ENCODE results near the gene TTC36.
A peak's percentile ranks its signal among the peaks of the same experiment; 100 is the strongest.

TTC36 gene

GRCh38 chr11:118531597-118532084 is 4.4 kb downstream of the TTC36 start:
- peak overlapping the region; percentile 80 for H3K4me3 ChIP-seq (ENCODE audit: low read depth, low read length)
- no peak for TF ChIP-seq CTCF (IDR thresholded peaks at IDR 0.05; ENCODE audit: borderline replicate concordance, insufficient read depth, low read depth, low read length)

DNA sequence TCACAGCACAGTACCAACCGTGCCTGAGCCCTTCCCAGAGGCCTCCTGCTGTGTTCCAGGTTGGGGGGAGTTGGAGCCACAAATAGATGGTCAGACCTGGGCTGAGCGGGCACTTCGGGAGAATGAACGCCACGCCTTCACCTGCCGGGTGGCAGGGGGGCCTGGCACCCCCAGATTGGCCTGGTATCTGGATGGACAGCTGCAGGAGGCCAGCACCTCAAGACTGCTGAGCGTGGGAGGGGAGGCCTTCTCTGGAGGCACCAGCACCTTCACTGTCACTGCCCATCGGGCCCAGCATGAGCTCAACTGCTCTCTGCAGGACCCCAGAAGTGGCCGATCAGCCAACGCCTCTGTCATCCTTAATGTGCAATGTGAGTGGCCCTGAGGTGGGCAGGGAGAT is 4.8 kb downstream of the TTC36 start:
- TF ChIP-seq CTCF (IDR thresholded peaks at IDR 0.05; ENCODE audit: borderline replicate concordance, insufficient read depth, low read depth, low read length): no peak
- no peak overlapping the region for H3K4me3 ChIP-seq (ENCODE audit: low read depth, low read length)

- H3K4me3 ChIP-seq (ENCODE audit: low read depth, low read length): no peak overlapping the region
- no peak for TF ChIP-seq CTCF (IDR thresholded peaks at IDR 0.05; ENCODE audit: borderline replicate concordance, insufficient read depth, low read depth, low read length)
Measured at GRCh38 chr11:118532852-118533768, 5.8 kb downstream of the TTC36 start.

DNA sequence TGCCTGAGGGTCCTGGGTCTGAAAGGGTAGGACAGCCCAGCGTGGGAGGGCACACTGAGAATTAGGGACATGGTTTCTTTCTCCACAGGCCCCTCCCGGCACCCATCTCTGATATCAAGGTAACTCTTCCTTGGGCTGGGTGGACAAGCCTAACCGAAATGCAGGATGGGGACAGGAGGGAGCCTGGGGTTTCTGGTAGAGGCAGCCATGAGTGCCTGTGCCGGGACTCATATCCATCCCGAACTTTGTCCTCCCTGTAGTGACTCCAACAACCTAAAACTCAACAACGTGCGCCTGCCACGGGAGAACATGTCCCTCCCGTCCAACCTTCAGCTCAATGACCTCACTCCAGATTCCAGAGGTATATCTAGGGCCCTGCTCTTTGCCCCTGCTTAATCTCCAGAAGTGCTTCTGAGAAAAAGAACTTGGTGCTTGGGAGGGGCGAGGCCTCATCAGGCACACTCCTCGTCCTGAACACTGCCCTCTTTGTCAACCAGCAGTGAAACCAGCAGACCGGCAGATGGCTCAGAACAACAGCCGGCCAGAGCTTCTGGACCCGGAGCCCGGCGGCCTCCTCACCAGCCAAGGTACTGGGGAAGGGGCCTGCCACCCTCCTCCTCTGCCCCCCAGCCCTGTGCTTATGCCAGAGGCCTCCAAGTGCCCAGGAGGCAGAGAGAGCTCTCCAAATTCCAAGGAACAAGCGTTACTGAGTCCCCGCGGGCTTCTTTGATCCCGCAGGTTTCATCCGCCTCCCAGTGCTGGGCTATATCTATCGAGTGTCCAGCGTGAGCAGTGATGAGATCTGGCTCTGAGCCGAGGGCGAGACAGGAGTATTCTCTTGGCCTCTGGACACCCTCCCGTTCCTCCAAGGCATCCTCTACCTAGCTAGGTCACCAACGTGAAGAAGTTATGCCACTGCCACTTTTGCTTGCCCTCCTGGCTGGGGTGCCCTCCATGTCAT is 6.8 kb downstream of the TTC36 start:
- TF ChIP-seq CTCF (IDR thresholded peaks at IDR 0.05; ENCODE audit: borderline replicate concordance, insufficient read depth, low read depth, low read length): no peak

GRCh38 chr11:118535261-118535660 is 8.0 kb downstream of the TTC36 start:
- no peak overlapping the region for H3K4me3 ChIP-seq (ENCODE audit: low read depth, low read length)
- TF ChIP-seq CTCF (IDR thresholded peaks at IDR 0.05; ENCODE audit: borderline replicate concordance, insufficient read depth, low read depth, low read length): no peak

More for the DNA sequence above, 6.8 kb downstream of the TTC36 start:
- H3K4me3 ChIP-seq (ENCODE audit: low read depth, low read length): no peak overlapping the region

- TF ChIP-seq CTCF (IDR thresholded peaks at IDR 0.05; ENCODE audit: borderline replicate concordance, insufficient read depth, low read depth, low read length): no peak
- H3K4me3 ChIP-seq (ENCODE audit: low read depth, low read length): no peak overlapping the region
Measured at GRCh38 chr11:118536726-118537125, 9.5 kb downstream of the TTC36 start.

All from GM12875 (cell line).